Measurements from ENCODE around the gene PLEKHG5.

Gene PLEKHG5

DNA sequence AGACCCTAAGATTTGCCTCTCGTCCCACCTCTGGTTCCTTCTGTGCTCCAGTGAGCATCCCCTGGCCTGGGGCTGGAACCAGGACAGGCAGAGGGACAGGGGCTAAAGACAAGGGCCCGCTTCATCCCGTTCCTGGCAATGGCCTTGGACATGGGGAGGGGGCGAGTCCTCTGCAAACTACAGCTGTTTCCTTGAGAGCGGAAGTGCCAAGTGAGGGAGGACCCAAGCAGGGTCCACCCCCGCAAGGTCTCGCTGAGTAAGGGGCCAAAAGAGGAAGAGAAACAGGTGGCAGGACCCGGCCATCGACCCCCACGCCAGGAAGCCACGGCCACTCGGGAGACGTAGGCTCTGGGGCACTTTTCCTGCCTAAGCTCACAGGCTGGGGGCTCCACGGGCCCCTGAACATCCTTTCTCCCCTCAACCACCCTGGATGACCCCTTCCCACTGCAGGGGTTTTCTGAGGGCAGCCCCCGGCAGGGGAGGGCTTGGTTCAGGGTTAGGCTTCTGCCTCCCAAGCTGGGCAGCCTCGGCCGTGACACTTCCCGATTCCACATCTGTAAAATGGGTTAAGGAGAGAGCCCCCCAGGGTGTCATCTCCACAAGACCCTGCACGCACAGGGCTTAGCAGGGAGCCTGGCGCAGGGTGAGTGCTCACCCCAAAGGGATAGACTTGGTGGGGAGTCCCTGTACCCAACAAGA, 17.9 kb upstream of the PLEKHG5 start:
- no peak for DNase-seq

GRCh38 chr1:6508816-6509189, 17.3 kb upstream of the PLEKHG5 start:
- no peak for DNase-seq

DNA sequence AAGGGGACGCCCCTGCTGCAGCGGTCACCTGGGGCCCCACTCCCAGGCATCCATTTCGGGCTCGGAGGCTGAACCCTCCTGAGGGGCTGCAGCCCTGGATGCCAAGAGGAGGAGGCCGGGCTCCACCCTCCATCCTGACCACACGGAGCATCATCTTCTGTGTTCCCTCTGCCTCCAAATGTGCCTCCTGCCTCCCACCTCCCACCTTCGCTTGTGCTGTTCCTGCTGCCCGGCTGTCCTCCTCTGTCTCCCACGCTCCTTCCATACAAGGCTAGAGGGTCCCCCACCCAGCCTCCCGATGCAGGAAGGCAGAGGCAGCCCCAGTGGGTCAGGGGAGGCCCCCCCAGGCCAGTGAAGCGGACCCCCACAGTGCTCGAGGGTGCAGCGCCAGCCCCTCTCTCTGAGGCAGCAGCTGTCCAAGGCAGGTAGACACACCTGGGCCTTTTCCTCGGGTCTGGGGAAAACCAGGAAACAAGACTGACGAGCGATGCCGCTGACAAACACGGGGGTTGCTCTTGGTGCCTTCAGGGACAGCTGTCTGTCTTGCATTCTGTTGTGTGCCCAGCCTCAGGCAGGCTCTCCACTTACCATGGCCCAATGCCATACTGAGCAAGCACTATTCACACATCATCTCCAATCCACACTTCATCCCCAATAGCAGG, 16.8 kb upstream of the PLEKHG5 start:
- no peak for DNase-seq

DNA sequence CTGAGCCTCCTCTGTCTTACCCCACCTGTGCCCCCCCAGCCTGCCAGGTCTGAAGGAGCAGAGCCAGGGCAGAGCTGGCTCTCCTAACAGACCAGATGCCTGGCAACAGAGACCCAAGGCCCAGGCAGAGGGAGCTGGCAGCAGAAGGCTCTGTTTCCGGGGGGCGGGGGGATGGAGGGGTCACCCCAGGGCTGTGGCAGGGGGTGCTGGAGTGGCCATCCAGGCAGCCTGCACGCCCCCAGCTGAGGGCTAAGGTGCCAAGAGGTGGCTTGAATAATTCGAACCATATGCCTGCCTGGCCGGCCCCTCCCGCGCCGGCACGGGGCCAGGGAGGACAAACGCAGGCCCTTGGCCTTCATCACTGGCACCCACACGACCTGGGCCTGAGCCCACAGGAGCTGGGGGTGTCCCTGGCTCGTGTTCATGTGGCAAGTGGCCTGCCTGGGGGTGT, 16.0 kb upstream of the PLEKHG5 start:
- no peak for DNase-seq

GRCh38 chr1:6507037-6507428, 15.6 kb upstream of the PLEKHG5 start:
- no peak for DNase-seq

- DNase-seq, result no peak
Observed at GRCh38 chr1:6506210-6507036, 15.0 kb upstream of the PLEKHG5 start.

GRCh38 chr1:6505367-6506209, 14.1 kb upstream of the PLEKHG5 start:
- no peak for DNase-seq

DNA sequence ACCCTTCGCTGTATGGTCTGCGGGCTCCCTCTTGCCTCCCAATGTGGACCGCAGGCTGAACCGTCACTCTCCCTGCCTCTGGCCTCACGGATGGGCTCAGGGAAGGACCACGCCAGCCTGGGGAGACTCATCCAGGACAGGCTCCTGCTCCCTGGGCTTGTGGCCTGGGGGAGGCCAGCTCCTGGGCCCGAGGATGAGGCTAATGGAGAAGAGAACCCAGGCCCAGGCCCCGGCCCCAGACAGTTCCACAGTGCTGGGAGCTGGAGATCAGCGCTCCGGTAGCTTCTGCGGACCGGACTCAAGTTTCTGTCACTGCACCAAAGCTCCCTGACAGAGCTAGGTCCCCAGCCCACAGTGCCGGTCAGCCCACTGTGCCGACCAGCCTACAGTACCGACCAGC, 13.4 kb upstream of the PLEKHG5 start:
- no peak for DNase-seq

GRCh38 chr1:6503884-6504602, 12.6 kb upstream of the PLEKHG5 start:
- no peak for DNase-seq

GRCh38 chr1:6502000-6502891, 10.8 kb upstream of the PLEKHG5 start:
- no peak for DNase-seq

DNA sequence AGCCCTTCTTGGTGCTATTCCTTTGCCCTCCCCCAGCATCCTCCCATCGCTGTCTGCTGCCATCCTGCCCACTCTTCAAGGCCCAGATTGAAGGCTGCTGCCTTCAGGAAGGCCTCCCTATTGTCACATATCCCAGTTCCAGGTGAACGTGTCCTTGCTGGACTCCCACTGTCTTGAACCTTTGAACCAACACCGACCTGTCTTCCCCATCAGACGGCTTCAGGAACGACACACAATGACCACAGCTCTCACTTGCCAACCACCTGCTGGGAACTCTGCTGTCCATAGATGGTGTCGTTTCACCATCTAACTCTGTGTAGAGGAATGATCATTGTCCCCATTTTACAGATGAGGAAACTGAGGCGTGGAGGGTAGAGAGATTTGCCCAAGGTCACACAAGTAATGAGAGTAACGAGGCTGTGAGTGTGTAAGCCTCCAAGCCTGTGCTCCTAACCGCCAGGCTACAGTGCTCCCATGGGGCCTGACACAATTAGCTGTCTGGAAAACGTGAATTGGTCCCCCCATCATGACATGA, 9.9 kb upstream of the PLEKHG5 start:
- DNase-seq, result no peak

DNA sequence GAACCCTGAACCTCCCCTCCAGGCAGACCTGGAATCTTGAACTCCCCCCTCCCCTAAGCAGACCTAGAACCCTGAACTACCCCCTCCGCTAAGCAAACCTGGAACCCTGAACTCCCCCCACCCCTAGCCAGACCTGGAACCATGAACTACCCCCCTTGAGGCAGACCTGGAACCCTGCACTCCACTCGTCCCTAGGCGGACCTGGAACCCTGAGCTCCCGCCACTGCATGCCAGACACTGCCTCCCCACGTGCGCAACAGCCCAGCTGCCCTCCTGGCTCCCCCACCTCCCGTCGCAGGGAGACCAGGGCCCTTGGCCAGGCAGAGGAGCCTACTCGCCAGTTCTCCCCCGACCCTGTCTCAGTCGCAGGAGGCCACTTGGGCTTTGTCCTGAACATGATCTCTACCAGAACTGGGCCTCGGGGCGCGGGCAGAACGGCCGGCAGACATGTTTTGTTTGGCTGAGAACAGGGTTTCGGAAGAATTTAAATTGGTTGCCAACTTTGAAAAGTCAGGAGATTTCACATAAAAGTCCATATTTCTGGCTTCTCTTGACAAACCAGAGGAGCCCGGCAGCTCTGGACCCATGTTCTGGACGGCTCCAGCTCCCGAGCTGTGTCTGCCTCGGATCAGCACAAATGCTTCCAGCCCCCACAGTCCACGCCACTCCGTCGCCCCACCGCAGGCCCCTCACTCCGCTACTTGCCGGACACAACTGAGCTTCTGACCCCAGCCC, 9.2 kb upstream of the PLEKHG5 start:
- no peak for DNase-seq

DNA sequence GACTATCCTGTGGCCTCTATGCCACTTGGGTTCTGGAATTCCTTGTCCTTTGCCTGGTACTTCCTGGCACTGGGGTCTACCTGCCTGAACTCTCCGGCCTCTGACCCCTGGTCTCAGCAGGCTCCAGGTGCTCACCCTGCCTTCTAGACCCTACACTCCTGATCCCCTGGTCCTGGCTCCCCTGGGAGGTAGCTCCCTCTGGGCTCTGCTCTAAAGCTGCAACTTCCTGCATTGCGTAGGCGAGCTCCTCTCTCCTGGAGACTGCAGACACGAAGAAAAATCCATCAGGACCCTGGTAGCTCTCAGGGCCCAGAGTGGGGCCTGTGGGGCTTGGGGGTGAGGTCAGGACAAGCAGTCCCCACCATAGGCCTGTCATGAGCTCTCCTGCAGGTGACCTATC, 7.8 kb upstream of the PLEKHG5 start:
- DNase-seq, result no peak

GRCh38 chr1:6498576-6499111, 7.2 kb upstream of the PLEKHG5 start:
- no peak for DNase-seq

- DNase-seq, result no peak
Observed at GRCh38 chr1:6497867-6498575, 6.6 kb upstream of the PLEKHG5 start.

DNA sequence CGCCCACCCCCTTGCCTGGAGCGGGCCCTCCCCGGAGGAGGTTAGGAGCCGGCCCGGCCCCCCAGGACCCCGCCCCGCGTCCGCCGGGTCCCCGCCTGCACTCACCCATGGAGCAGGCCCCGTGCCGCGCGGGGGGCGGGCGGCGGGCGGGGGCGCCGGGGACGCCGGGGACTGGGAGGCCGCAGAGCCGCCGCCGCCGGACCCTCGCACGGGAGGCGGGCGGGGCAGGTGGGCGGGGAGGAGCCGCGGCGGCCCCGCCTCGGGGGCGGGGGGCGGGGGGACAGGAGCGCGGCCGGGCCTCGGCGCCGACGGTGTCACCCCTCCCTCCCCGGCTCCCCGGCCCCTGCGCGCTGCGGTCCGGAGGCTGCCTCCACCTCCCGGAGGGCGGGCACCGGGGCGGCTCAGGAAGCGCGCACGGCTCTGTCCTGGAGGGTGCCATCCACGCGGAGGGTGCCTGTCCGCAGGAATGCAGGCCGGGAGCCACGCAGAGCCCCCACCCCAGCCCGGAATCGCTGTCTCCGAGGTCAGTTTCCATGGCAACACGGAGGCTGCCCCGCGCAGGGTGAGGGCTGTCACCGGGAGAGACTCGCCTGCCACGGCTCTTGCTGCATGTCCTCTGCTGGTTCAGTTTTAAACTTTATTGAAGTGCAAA, 5.9 kb upstream of the PLEKHG5 start:
- DNase-seq, result peak in 1 of 2 experiments; percentile 25

DNA sequence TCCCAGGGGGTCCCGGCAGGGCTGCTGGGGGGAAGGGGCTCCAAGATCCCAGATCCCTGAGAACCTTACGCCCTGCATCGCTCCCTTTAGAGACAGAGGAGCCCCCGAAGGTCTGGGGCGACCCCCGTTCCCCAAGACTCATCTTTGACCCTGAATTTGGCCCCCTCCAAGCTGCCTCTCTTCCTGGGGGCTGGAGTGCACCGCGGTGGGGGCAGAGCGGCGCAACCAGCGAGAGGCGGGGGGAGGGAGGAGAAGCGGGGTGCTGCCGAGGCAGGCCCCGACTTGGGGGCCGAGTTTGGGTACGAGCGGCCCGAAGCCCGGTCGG, 5.4 kb upstream of the PLEKHG5 start:
- DNase-seq, result no peak

DNA sequence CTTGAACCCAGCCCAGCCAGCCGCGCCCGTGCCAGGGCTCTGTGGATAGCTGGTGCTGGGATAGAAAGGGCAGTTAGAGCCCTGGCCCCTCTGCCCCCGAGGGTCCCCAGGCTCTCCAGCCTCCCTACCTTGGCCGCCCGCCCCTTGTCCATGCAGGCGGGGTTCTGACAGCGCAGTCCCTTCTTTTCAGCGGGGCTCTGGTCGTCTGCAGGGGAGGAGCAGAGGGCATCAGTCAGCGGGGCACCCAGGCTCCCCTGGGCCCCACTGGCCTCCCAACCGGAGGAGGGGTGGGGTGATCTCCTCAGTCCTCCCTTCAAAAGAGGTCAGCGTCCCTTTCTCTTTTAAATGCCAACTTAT, 4.9 kb upstream of the PLEKHG5 start:
- no peak for DNase-seq
